Diencephalon (tissue), 1 donor: ENCODE data around the gene MFSD1. TPM values are rescaled to one million over a fixed set of nuclear protein-coding genes. Genes with fewer than 3 reads are reported as not detected.

Experiments used
- total RNA-seq: library from RNA; depleted of rRNA; stranded (reverse); fragments of >200 nt; gene quantifications from one replicate; pipeline ENCODE4 v1.2.3, GENCODE V29; 2014

The MFSD1 gene, protein sequence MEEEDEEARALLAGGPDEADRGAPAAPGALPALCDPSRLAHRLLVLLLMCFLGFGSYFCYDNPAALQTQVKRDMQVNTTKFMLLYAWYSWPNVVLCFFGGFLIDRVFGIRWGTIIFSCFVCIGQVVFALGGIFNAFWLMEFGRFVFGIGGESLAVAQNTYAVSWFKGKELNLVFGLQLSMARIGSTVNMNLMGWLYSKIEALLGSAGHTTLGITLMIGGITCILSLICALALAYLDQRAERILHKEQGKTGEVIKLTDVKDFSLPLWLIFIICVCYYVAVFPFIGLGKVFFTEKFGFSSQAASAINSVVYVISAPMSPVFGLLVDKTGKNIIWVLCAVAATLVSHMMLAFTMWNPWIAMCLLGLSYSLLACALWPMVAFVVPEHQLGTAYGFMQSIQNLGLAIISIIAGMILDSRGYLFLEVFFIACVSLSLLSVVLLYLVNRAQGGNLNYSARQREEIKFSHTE
- total RNA-seq: 47.7 TPM

DNA sequence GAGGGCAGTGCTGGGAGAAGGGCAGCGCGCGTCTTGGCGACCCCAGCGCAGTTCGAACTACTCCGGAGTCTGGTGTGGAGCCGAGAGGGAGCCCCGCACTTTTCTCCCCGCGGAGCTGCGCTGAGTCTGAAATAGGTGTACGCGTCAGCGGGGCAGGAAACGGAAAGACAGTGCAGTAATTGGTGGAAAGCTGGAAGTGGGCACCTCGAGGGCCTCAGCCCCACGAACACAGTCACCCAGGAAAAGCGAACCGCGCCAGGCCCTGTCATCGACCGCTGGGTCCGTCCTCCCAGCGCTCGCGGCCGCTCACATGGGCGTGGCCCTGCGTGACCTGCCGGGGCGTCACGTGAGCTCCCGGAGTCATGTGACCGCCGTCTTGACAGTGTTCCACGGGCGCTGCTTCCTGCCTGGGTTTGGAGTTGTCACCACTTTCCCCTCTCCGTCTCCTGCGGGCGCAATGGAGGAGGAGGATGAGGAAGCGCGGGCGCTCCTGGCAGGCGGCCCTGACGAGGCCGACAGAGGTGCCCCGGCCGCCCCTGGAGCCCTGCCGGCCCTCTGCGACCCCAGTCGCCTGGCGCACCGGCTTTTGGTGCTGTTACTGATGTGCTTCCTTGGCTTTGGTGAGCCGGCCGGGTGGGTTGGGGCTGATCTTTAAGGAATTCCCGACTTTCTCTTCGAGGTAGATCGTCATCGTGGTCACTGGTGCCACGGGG is at the start of gene MFSD1:
Gene MFSD1, plus strand, starts transcription at position 359 of the 713 bp plus-strand sequence. Its CDS starts 99 bp downstream, at position 458.

Other genes with a start within 250 kb of the MFSD1 start
- 72.9 TPM for gene MLF1, start 230.9 kb upstream of the MFSD1 start, total RNA-seq
- 77.3 TPM for gene GFM1, start 157.5 kb upstream of the MFSD1 start, total RNA-seq
- 9.5 TPM for gene LXN, start 129.4 kb upstream of the MFSD1 start, total RNA-seq
- 1.4 TPM for gene RARRES1, start 69.6 kb upstream of the MFSD1 start, total RNA-seq